Pancreas (tissue), 10 donors: ENCODE data around the gene PRKCH. TPM values are rescaled to one million over a fixed set of nuclear protein-coding genes. Genes with fewer than 3 reads are reported as not detected.

Experiments used
- ATAC-seq, 4 donors: fragments of 200-7000 bp; cut with Tn5 transposase; one replicate each; pipeline versions ENCODE4 v1.8.0 to v1.9.1; 2020; ENCODE audit warnings: mild to moderate bottlenecking in 4 of 4, moderate library complexity in 4 of 4
- DNase-seq, 6 donors: peaks; one replicate each; pipeline ENCODE4 v3.0.0-alpha.2; 2020
- FAIRE-seq: peaks from 2 replicates; lab custom pipeline; 2012; peaks lifted over from hg19 to GRCh38; lab: Jason Lieb, UNC
- H3K27ac ChIP-seq, 4 donors: fragments of 200-600 bp; sonication (generic); 1 replicate in 3 of 4; 2 replicates in 1 of 4; pipeline versions ENCODE4 v1.5.0 to v1.8.0; 2020
- H3K27me3 ChIP-seq, 4 donors: fragments of 200-600 bp; one replicate each; pipeline ENCODE4 v1.8.0; 2021
- H3K36me3 ChIP-seq, 3 donors: fragments of 200-600 bp; sonication (generic) in 1 of 3; one replicate each; pipeline versions ENCODE4 v1.5.0 to v1.8.0; 2020 to 2021
- H3K4me1 ChIP-seq, 3 donors: fragments of 200-600 bp; one replicate each; pipeline ENCODE4 v1.8.0; 2021
- H3K4me3 ChIP-seq, 4 donors: fragments of 200-600 bp; sonication (generic) in 2 of 4; one replicate each; pipeline versions ENCODE4 v1.5.0 to v1.8.0; 2020 to 2021
- H3K9me3 ChIP-seq, 4 donors: fragments of 200-600 bp; one replicate each; pipeline ENCODE4 v1.8.0; 2021
- CTCF ChIP-seq, 4 donors: fragments of 200-600 bp; sonication (generic) in 3 of 4; IDR thresholded peaks; one replicate each; pipeline versions ENCODE4 v1.5.0 to v1.8.0; 2021; ENCODE audit warnings: antibody characterized with exemption in 4 of 4
- WGBS, 2 donors: extraction: QIAGEN DNeasy Blood & Tissue Kit; methylation state at CpG; one replicate each; pipeline ENCODE4 v1.1.7; 2013; 5-methylcytosine and 5-hydroxymethylcytosine counted together
- intact Hi-C, 3 donors: fragments of 100-400 bp; cut with DNase I; formaldehyde crosslinking; loops; one replicate each; pipeline versions ENCODE4 v1.11.1 to v1.14.2; 2022
- polyA plus RNA-seq, 2 donors: library from polyadenylated mRNA; stranded (reverse); fragments of 200-250 nt; gene quantifications; one replicate each; pipeline ENCODE4 v1.2.3, GENCODE V29; 2013
- total RNA-seq, 6 donors: library from RNA; stranded (reverse); fragmentation: NEBNext Ultra II Directional in 4 of 6; extraction: Animal tissue kit (Norgen Biotek cat#: 25700) in 4 of 6; gene quantifications; one replicate each; pipeline versions ENCODE4 v1.2.1 to v1.2.4, GENCODE V29; 2021 to 2023
- donor health status: healthy with polysubstance abuse.
- donor health status: DM: no; HTN: no; CAD: no; lungs with moderate emphysema.
- donor health status: DM: no; HTN: no; CAD: no.
- donor health status: control.
- donor health status: control.
- donor health status: Bipolar disorder and iron deficiency.
- donor health status: DM: yes; HTN: yes; CAD: no.
- donor health status: DM: no; HTN: no; CAD: no.
- donor health status: DM: no; HTN: no; CAD: no.
- donor health status: DM: yes; HTN: yes; CAD: no.

The PRKCH gene
- total and polyA plus RNA-seq, 8 donors: 3.6 to 16.9 (median 8.9) TPM

GRCh38 chr14:61470961-61471293 is 149.5 kb downstream of the PRKCH start:
- Histone ChIP-seq H3K27ac (peak overlapping the region in 1 of 4 donors; percentile 74), H3K4me1 (peaks cover 0 to 7% (median 0%) of the 10 kb centered on the region in 3 donors), H3K9me3 (no peaks in the 10 kb centered on the region), H3K27me3 (no peaks in the 10 kb centered on the region), H3K36me3 (no peaks in the 10 kb centered on the region), H3K4me3 (no peak overlapping the region)
- FAIRE-seq (no peak), DNase-seq (no peak), ATAC-seq (no peak)
- 69 to 71% methylated on average over 3 of the region's 3 CpGs for WGBS, 2 donors
- TF ChIP-seq CTCF (IDR thresholded peaks at IDR 0.05): no peak
- intact Hi-C loops: loop anchor here in 1 of 3 donors (10.0 kb wide), 1 partner anchor 254 kb away; no protein-coding TSS in a partner anchor

- peaks cover 0 to 12% (median 0%) of the 10 kb centered on the region in 3 donors for H3K4me1 ChIP-seq
- no peak for TF ChIP-seq CTCF (IDR thresholded peaks at IDR 0.05)
- 77 to 79% methylated on average over 7 of the region's 7 CpGs for WGBS, 2 donors
- no peak for DNase-seq
- intact Hi-C loops: loop anchor here in 1 of 3 donors (10.0 kb wide), 1 partner anchor 253 kb away; no protein-coding TSS in a partner anchor
- ATAC-seq: no peak
- H3K27me3 ChIP-seq: no peaks in the 10 kb centered on the region
- no peaks in the 10 kb centered on the region for H3K9me3 ChIP-seq
- H3K27ac ChIP-seq: peak overlapping the region in 2 of 4 donors; percentile 31 to 74
- H3K4me3 ChIP-seq: peak overlapping the region in 1 of 4 donors; percentile 11
- H3K36me3 ChIP-seq: no peaks in the 10 kb centered on the region
- no peak for FAIRE-seq
These were observed 150.1 kb downstream of the PRKCH start for GRCh38 chr14:61471297-61472005.

- Histone ChIP-seq H3K4me1 (peaks cover 0 to 19% (median 0%) of the 10 kb centered on the region in 3 donors), H3K27me3 (no peaks in the 10 kb centered on the region), H3K4me3 (peak overlapping the region in 1 of 4 donors; percentile 11), H3K27ac (peak overlapping the region in 2 of 4 donors; percentile 31 to 74), H3K9me3 (no peaks in the 10 kb centered on the region), H3K36me3 (no peaks in the 10 kb centered on the region)
- FAIRE-seq (no peak), ATAC-seq (peak in 3 of 4 donors; percentile 5 to 41 (median 6)), DNase-seq (no peak)
- no peak for TF ChIP-seq CTCF (IDR thresholded peaks at IDR 0.05)
- 52 to 64% methylated on average over 8 of the region's 8 CpGs for WGBS, 2 donors
- intact Hi-C loops: loop anchor here in 1 of 3 donors (10.0 kb wide), 1 partner anchor 253 kb away; no protein-coding TSS in a partner anchor
These were observed 150.8 kb downstream of the PRKCH start for GRCh38 chr14:61472011-61472672.

GRCh38 chr14:61472801-61473376 is 151.5 kb downstream of the PRKCH start:
- H3K4me3 ChIP-seq: no peak overlapping the region
- H3K36me3 ChIP-seq: no peaks in the 10 kb centered on the region
- H3K9me3 ChIP-seq: no peaks in the 10 kb centered on the region
- H3K27me3 ChIP-seq: no peaks in the 10 kb centered on the region
- no peak for ATAC-seq
- DNase-seq: no peak
- FAIRE-seq: no peak
- TF ChIP-seq CTCF (IDR thresholded peaks at IDR 0.05): no peak
- intact Hi-C loops: loop anchor here in 1 of 3 donors (10.0 kb wide), 1 partner anchor 252 kb away; no protein-coding TSS in a partner anchor
- H3K4me1 ChIP-seq: peaks cover 0 to 26% (median 6%) of the 10 kb centered on the region in 3 donors
- 75 to 79% methylated on average over 3 of the region's 3 CpGs for WGBS, 2 donors
- H3K27ac ChIP-seq: peak overlapping the region in 2 of 4 donors; percentile 31 to 74
